ENCODE measurements around the gene SEC61G.
A peak's percentile ranks its signal among the peaks of the same experiment; 100 is the strongest.

Gene SEC61G

GRCh38 chr7:54764861-54765260 lies 5.8 kb upstream of the SEC61G start:
- DNase-seq (ENCODE audit: low spot score): no peak

GRCh38 chr7:54757711-54758110 lies 1.3 kb downstream of the SEC61G start:
- DNase-seq (ENCODE audit: low spot score): no peak

DNA sequence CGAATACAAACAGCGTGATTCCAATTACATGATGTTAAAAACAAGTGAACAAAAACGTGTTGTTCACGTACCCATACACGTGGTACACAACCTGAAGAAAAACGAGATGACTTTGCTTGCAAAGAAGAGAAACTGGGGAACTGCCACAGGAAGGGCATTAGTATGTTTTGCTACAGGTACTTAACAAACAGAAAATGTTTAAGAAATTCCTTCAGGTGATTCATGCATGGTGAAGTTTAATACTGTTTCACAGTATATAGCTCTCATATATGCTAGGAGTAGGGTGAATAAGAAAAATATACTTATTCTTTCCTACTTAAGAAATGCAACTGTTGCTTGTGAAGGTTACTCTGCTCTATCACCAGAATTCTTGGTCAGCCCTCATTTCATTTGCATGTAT lies 9.8 kb downstream of the SEC61G start:
- no peak for DNase-seq (ENCODE audit: low spot score)

- DNase-seq (ENCODE audit: low spot score): no peak
These were observed 11.8 kb downstream of the SEC61G start for GRCh38 chr7:54747234-54747633.

GRCh38 chr7:54743580-54743979 lies 15.4 kb downstream of the SEC61G start:
- DNase-seq (ENCODE audit: low spot score): no peak

DNA sequence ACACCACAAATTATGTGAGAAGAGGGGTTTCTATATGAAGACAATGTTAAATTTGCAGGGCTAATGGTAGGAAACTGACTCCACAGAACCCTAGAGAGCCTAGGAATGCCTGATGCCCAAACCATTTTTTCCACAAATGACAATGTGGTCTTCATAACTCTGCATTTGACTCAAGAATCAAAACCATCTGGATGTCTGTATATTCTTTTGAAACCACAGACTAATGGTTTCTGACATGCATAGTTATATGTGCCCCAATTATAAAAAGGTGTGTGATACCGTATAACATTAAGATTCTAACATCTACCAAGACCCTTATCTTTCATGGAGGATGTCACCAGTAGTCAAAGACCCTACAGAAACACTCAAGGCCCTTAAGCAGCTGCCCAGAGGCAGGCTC lies 20.3 kb downstream of the SEC61G start:
- no peak for DNase-seq (ENCODE audit: low spot score)

DNA sequence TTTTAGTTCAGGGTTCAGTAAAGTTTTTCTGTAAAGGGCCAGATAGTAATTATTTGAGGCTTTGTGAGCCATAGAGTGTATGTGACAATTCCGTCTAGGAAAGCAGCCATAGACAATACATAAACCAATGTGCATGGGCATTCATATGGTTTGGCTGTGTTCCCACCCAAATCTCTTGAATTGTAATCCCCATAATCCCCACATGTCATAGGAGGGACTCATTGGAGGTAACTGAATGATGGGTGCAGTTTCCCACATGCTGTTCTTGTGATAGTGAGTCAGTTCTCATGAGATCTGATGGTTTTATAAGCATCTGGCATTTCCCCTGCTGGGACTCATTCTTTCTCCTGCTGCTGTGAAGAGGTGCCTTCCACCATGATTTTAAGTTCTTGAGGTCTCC lies 29.9 kb downstream of the SEC61G start:
- no peak for DNase-seq (ENCODE audit: low spot score)

GRCh38 chr7:54728411-54728810 lies 30.6 kb downstream of the SEC61G start:
- DNase-seq (ENCODE audit: low spot score): no peak

DNA sequence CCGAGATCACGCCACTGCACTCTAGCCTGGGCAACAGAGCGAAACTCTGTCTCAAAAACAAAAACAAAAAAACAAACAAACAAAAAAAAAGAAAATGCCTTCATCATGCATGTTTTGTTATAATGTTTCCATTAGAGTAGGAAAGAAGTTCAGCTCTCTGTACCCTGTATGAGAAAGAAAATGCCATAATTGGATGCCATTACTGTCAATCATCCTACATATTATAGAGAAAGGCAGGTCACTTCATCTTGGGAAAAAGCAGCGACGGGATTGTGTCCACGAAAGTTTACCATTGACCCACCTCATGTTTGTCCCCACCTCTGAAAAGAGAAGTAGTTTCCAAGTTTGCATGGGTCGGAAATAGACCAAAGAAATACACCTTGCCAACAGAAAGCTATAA lies 33.8 kb downstream of the SEC61G start:
- DNase-seq (ENCODE audit: low spot score): no peak

GRCh38 chr7:54722502-54722901 lies 36.5 kb downstream of the SEC61G start:
- DNase-seq (ENCODE audit: low spot score): no peak

- DNase-seq (ENCODE audit: low spot score): no peak
These were observed 37.0 kb downstream of the SEC61G start for GRCh38 chr7:54722026-54722425.

GRCh38 chr7:54719974-54720373 lies 39.0 kb downstream of the SEC61G start:
- DNase-seq (ENCODE audit: low spot score): no peak

DNA sequence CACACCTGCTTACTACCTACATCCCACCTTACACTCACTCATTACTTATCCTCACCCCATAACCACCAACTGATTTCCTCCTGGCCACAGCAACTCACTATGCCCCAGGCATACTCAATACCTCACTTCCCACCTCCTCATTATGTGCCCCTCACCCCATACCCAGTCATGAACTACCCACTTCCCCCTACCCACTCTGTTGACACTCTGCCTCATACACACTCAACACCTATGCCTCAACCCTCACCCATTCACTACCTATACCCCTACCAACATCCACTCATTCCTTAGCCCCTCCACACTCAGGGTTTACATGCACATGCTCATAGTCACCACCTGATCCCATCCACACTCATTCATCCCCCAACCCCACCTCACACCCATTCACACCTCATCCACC lies 39.6 kb downstream of the SEC61G start:
- no peak for DNase-seq (ENCODE audit: low spot score)

- DNase-seq (ENCODE audit: low spot score): no peak
These were observed 46.2 kb downstream of the SEC61G start for GRCh38 chr7:54712820-54713219.

DNA sequence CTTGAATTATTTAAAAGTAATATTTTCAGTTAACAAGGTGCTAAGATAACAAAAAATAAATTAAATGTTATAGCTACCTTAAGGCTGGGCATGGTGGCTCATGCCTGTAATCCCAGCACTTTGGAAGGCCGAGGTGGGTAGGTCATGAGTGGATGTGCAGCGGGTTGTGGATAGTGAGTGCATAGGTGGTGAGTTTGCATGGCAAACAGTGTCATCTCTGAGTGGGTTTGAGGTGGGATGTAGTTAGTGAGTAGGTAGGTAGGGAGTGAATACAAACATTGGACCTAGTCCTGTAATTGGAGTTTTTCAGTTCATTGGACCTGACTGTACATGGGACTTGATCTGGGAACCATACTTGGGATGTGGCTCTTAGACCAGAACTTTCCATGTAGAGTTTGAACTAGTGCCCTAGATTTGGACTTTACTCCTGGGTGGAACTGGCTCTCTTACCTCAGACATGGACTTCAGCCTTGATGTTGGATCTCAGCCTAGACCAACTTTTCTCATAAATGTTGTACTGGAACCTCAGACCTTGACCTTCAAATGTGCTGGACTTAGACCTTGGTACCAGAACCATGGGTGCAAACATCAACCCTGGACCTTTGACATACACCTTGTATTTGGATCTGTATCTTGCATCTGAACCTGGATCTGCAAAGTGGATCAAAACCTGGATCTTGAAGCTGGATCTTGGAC lies 47.0 kb downstream of the SEC61G start:
- no peak for DNase-seq (ENCODE audit: low spot score)

DNA sequence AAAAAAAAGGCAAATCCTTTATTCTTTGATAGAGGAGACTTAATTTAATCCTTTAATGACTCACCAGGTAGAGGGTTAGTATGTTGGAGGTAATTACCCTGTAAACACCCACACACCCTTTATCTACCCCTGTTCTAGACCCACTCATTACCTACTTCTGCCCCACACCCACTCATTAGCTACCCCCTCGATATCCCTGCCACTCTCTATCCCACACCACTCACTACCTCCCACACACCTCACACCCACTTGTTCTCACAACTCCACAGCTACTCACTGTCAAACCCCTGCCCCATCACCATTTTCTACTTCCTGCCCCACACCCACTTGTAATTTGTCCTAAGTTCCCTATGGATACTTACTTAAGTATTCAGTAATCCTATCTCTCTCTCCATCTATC lies 49.7 kb downstream of the SEC61G start:
- DNase-seq (ENCODE audit: low spot score): no peak

DNA sequence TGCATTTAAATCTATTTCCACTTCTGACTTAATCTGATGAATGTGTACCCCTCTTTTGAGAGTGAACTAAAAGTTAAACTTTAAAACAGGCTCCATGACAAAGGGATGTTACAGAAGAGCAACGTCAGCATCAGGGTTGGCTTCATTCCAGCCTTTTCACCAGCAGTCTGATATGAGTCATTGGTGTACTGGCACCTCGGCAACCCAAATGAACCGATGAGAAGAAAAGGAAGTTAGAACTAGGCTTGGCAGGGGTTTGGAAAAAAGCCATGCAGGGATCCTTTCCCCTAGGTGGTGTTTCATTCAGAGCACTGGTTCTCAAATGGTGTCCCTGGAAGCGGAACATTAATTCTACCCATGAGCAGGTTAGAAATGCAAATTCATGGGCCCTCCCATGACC lies 53.6 kb downstream of the SEC61G start:
- DNase-seq (ENCODE audit: low spot score): peak; percentile 27

DNA sequence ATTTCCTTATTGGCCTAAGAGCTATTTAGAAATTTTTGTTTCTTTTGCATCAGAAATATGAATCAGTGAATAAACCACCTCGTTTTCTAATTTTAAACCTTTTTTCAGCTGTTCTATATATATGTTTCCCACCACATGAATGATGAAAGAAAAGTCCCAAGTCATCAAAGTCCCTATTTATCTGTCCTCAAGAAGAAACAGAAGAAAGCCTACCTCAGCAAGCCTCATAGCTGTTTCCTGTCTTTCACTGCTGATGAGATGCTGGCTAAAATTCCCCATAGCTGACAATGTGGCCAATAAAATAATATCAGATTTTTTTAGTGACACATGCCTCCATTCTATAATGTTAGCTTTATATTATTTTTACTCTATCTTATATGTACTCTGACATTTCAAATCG lies 54.2 kb downstream of the SEC61G start:
- DNase-seq (ENCODE audit: low spot score): no peak
